Measurements from ENCODE around the gene THSD7A.

- TF ChIP-seq EZH2 (IDR thresholded peaks at IDR 0.05; ENCODE audit: low read depth) (no peak), CTCF (conservative IDR thresholded peaks at IDR 0.05) (no peak)
Observed at GRCh38 chr7:11587814-11588213, 244.2 kb downstream of the THSD7A start.
